Natural killer cell (primary cell): Measurements from ENCODE around the gene GALNT10. TPM values are rescaled to one million over a fixed set of nuclear protein-coding genes. Genes with fewer than 3 reads are reported as not detected.

Experiments
- ATAC-seq, 3 donors: fragments of 150-1000 bp in 2 of 3; fragments of 200-7000 bp in 1 of 3; cut with Tn5 transposase; 1 replicate in 1 of 3; 2 replicates in 2 of 3; pipeline ENCODE4 v1.10.0; 2021; ENCODE audit warnings: mild to moderate bottlenecking in 2 of 3, moderate library complexity in 2 of 3
- DNase-seq, 2 donors: peaks; one replicate each; pipeline versions ENCODE4 v3.0.0 to v3.0.0-alpha.2; 2013 to 2021; ENCODE audit warnings: mixed read lengths in 1 of 2
- H3K27ac ChIP-seq: one replicate; pipeline ENCODE4 v1.5.1; 2013; ENCODE audit warnings: mild to moderate bottlenecking, low read length
- H3K27me3 ChIP-seq: one replicate; pipeline ENCODE4 v1.6.1; 2013; ENCODE audit warnings: low read length; ENCODE audit not compliant: control insufficient read depth, insufficient read depth
- H3K36me3 ChIP-seq: one replicate; pipeline ENCODE4 v1.6.1; 2013; ENCODE audit warnings: low read length; ENCODE audit not compliant: control insufficient read depth, insufficient read depth
- H3K4me1 ChIP-seq: one replicate; pipeline ENCODE4 v1.6.1; 2013; ENCODE audit warnings: low read length; ENCODE audit not compliant: control insufficient read depth, insufficient read depth
- H3K4me3 ChIP-seq: one replicate; pipeline ENCODE4 v1.5.1; 2013; ENCODE audit warnings: low read length
- H3K9me3 ChIP-seq: one replicate; pipeline ENCODE4 v1.6.1; 2013; ENCODE audit warnings: low read length; ENCODE audit not compliant: control insufficient read depth, insufficient read depth
- H3K27ac Mint-ChIP-seq, 2 donors: one replicate each; pipeline ENCODE4 v1.8.0; 2022; ENCODE audit warnings: mild to moderate bottlenecking in 2 of 2, mixed read lengths in 2 of 2, moderate library complexity in 1 of 2
- H3K27me3 Mint-ChIP-seq, 2 donors: one replicate each; pipeline ENCODE4 v1.8.0; 2022; ENCODE audit warnings: low read depth in 2 of 2, mixed read lengths in 2 of 2
- H3K36me3 Mint-ChIP-seq: one replicate; pipeline ENCODE4 v1.8.0; 2022; ENCODE audit warnings: mixed read lengths
- H3K4me1 Mint-ChIP-seq, 2 donors: one replicate each; pipeline ENCODE4 v1.8.0; 2022; ENCODE audit warnings: mixed read lengths in 2 of 2
- H3K4me3 Mint-ChIP-seq: one replicate; pipeline ENCODE4 v1.8.0; 2022; ENCODE audit warnings: mild to moderate bottlenecking, moderate library complexity, mixed read lengths
- H3K9me3 Mint-ChIP-seq, 2 donors: one replicate each; pipeline ENCODE4 v1.8.0; 2022; ENCODE audit warnings: mixed read lengths in 2 of 2
- CTCF ChIP-seq: fragments of 200-600 bp; IDR thresholded peaks from one replicate; pipeline ENCODE4 v1.8.0; 2022; ENCODE audit warnings: antibody characterized with exemption
- WGBS: methylation state at CpG from one replicate; pipeline ENCODE4 v1.1.7; 2013; ENCODE audit warnings: missing lambda C conversion rate; ENCODE audit not compliant: insufficient coverage; 5-methylcytosine and 5-hydroxymethylcytosine counted together
- intact Hi-C: fragments of 100-400 bp; cut with micrococcal nuclease; formaldehyde crosslinking; loops from one replicate; pipeline ENCODE4 v1.14.2; 2022
- total RNA-seq, 4 donors: library from RNA; stranded (reverse); fragments of 120-200 nt in 1 of 4; gene quantifications; one replicate each; pipeline versions ENCODE4 v1.2.3 to v1.2.4, GENCODE V29; 2013 to 2022

Gene GALNT10
- total RNA-seq, 3 donors from 2014 or later (not counting 1 experiment from before 2014, with no cell fraction given): 77.0 to 92.6 (median 77.6) TPM

GRCh38 chr5:154267516-154267915 lies 77.0 kb downstream of the GALNT10 start:
- no peak overlapping the region for H3K4me3 Mint-ChIP-seq
- no peaks in the 10 kb centered on the region for H3K9me3 ChIP-seq
- H3K4me1 Mint-ChIP-seq: peaks cover 43 to 64% of the 10 kb centered on the region in 2 donors
- no peak overlapping the region for H3K27ac Mint-ChIP-seq
- H3K4me1 ChIP-seq: peaks cover 22% of the 10 kb centered on the region
- DNase-seq: no peak
- H3K36me3 ChIP-seq: peaks cover 1% of the 10 kb centered on the region
- H3K27ac ChIP-seq: no peak overlapping the region
- no peak overlapping the region for H3K4me3 ChIP-seq
- H3K27me3 Mint-ChIP-seq: no peaks in the 10 kb centered on the region
- H3K9me3 Mint-ChIP-seq: no peaks in the 10 kb centered on the region
- no peak for ATAC-seq
- intact Hi-C loops: no loop called here
- no peak for TF ChIP-seq CTCF
- no peaks in the 10 kb centered on the region for H3K27me3 ChIP-seq
- H3K36me3 Mint-ChIP-seq: peaks cover 7% of the 10 kb centered on the region

DNA sequence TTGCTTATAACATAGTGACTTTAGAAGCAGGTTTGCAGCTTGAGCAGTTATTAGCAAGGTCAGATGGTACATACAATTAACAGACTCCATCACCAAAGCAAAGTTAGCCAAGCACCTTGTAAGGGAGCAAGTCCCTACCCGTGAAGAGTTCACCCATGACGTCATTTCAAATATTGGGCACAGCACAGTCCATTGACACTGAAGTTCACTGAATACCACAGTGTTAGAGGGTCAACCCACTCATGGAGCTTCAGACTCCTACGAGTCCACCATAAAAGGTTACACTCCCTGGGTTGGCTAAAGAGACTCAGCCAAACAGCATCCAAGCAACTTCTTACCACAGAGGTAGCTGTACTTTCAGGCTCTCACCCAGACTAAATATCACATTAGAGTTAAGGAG lies 77.5 kb downstream of the GALNT10 start:
- H3K9me3 Mint-ChIP-seq: no peaks in the 10 kb centered on the region
- intact Hi-C loops: no loop called here
- peaks cover 2% of the 10 kb centered on the region for H3K36me3 Mint-ChIP-seq
- no peaks in the 10 kb centered on the region for H3K27me3 Mint-ChIP-seq
- no peak overlapping the region for H3K4me3 Mint-ChIP-seq
- Histone ChIP-seq H3K4me3 (no peak overlapping the region), H3K27me3 (no peaks in the 10 kb centered on the region), H3K36me3 (no peaks in the 10 kb centered on the region), H3K27ac (no peak overlapping the region), H3K9me3 (no peaks in the 10 kb centered on the region), H3K4me1 (peaks cover 27% of the 10 kb centered on the region)
- no peak for ATAC-seq
- WGBS: 88% methylated on average over 3 of the region's 3 CpGs
- peaks cover 48 to 64% of the 10 kb centered on the region in 2 donors for H3K4me1 Mint-ChIP-seq
- TF ChIP-seq CTCF: no peak
- no peak for DNase-seq
- no peak overlapping the region for H3K27ac Mint-ChIP-seq

DNA sequence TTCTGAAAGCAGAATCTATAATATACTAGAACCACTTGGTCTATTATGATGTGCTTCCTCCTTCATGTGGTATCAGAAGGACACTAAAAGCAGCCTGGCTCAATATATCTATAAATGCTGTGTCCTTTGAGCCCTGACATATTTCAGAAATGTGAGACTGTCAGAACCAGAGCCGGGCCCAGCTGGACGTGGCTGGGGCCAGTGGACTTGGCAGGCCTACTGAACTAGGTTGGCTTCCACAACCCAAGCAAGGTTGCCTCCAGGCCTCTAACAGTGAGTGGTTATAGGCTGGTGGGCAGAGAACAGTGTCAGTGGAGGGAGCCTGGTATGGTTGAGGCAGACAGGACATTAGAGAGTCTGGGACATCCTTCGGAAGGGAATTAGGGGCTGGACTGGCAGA lies 78.9 kb downstream of the GALNT10 start:
- no peak for TF ChIP-seq CTCF
- Mint-ChIP-seq H3K27me3 (no peaks in the 10 kb centered on the region), H3K9me3 (no peaks in the 10 kb centered on the region), H3K27ac (no peak overlapping the region), H3K36me3 (no peaks in the 10 kb centered on the region), H3K4me1 (peaks cover 62 to 77% of the 10 kb centered on the region in 2 donors), H3K4me3 (no peak overlapping the region)
- Histone ChIP-seq H3K4me3 (no peak overlapping the region), H3K27ac (no peak overlapping the region), H3K27me3 (no peaks in the 10 kb centered on the region), H3K9me3 (no peaks in the 10 kb centered on the region), H3K4me1 (peaks cover 37% of the 10 kb centered on the region), H3K36me3 (no peaks in the 10 kb centered on the region)
- DNase-seq: no peak
- no peak for ATAC-seq
- intact Hi-C loops: no loop called here
- 98% methylated on average over 3 of the region's 3 CpGs for WGBS

- peak overlapping the region; percentile 91 to 93 for H3K27ac Mint-ChIP-seq
- no peak overlapping the region for H3K27ac ChIP-seq
- H3K9me3 ChIP-seq: no peaks in the 10 kb centered on the region
- H3K36me3 ChIP-seq: no peaks in the 10 kb centered on the region
- no peaks in the 10 kb centered on the region for H3K27me3 ChIP-seq
- peaks cover 59 to 76% of the 10 kb centered on the region in 2 donors for H3K4me1 Mint-ChIP-seq
- H3K4me1 ChIP-seq: peaks cover 30% of the 10 kb centered on the region
- no peak for DNase-seq
- H3K9me3 Mint-ChIP-seq: no peaks in the 10 kb centered on the region
- intact Hi-C loops: no loop called here
- no peaks in the 10 kb centered on the region for H3K27me3 Mint-ChIP-seq
- no peak overlapping the region for H3K4me3 Mint-ChIP-seq
- no peak for ATAC-seq
- H3K4me3 ChIP-seq: no peak overlapping the region
- 47% methylated on average over 1 of the region's 1 CpG for WGBS
- no peaks in the 10 kb centered on the region for H3K36me3 Mint-ChIP-seq
- no peak for TF ChIP-seq CTCF
These were observed 80.9 kb downstream of the GALNT10 start for GRCh38 chr5:154271466-154271865.
